Activated CD4-positive, alpha-beta memory T cell treated with anti-CD3 and anti-CD28 coated beads, Interleukin-2, amount 10 ng/mL, durations not matched to agents 7 days and 5 days (primary cell): Measurements from ENCODE around the gene GRID2IP. TPM values are rescaled to one million over a fixed set of nuclear protein-coding genes. Genes with fewer than 3 reads are reported as not detected.
A peak's percentile ranks its signal among the peaks of the same experiment; 100 is the strongest.

Source experiments
- CTCF ChIA-PET: fragments of 350-600 bp; sonication (Branson Sonifier 250); formaldehyde crosslinking; loops from one replicate; lab custom pipeline; 2021; ENCODE audit warnings: antibody characterized with exemption, inconsistent platforms; lab: Charles Lee
- POLR2A ChIA-PET: fragments of 350-600 bp; sonication (Branson Sonifier 250); formaldehyde crosslinking; loops from one replicate; lab custom pipeline; 2021; ENCODE audit warnings: antibody characterized with exemption; lab: Charles Lee
- DNase-seq: peaks from one replicate; pipeline ENCODE4 v3.0.0-alpha.2; 2020
- H3K27ac Mint-ChIP-seq: one replicate; pipeline ENCODE4 v1.8.0; 2021; ENCODE audit warnings: mild to moderate bottlenecking, mixed read lengths
- H3K27me3 Mint-ChIP-seq: one replicate; pipeline ENCODE4 v1.8.0; 2021; ENCODE audit warnings: mixed read lengths
- H3K36me3 Mint-ChIP-seq: one replicate; pipeline ENCODE4 v1.8.0; 2021; ENCODE audit warnings: low read depth, mixed read lengths
- H3K4me1 Mint-ChIP-seq: one replicate; pipeline ENCODE4 v1.8.0; 2021; ENCODE audit warnings: mixed read lengths
- H3K4me3 Mint-ChIP-seq: one replicate; pipeline ENCODE4 v1.8.0; 2021; ENCODE audit warnings: mild to moderate bottlenecking, mixed read lengths
- H3K9me3 Mint-ChIP-seq: one replicate; pipeline ENCODE4 v1.8.0; 2021; ENCODE audit warnings: mixed read lengths
- total RNA-seq, 2 experiments: library from RNA; stranded (reverse); gene quantifications; one replicate each; pipeline ENCODE4 v1.2.3, GENCODE V29; 2021

The GRID2IP gene
- total RNA-seq, 2 experiments from 2014 or later = 0.15 to 0.28 TPM

DNA sequence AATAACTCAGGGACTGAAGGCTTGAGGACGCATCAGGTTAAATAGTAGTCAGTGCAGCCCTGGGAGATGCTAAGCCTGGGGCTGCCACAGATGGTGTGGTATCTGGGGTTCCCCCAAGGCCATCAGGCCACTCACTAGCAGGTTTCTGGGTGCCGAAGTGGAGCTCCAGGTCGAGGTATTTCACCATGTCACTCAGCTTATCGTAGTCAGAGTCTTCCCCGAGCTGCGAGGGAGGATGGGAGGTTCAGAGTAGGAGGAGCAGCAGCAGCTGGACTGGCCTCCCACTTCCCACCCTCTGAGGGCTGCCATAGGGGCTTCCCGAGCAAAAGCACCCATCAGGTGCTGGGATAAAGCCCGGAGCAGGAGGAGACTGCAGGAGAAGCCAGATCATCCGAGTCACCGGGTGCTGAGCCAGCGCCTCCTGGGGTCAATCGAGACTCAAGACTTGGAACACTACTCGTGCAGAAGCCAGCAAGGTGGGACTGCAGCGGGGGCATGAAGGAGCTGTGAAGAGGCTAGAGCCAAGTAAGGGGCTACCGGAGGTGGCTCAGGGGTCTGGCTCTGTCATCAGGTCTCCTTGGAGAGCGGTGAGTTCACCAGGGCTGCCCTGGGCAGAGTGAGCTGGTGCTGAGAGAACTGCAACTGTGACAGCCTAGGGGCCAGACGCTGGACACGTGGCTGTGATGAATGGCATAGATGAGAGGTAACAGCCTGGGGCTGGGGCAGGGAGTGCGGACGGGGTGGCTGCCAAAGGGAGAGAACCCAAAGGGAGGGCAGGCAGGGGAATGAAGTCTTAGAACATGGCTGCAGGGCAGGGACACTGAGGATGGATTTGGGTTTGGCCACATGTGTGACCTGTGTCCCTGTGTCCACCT, 45.3 kb downstream of the GRID2IP start:
- POLR2A ChIA-PET = no interaction called here
- no peaks in the 10 kb centered on the region for H3K9me3 Mint-ChIP-seq
- no peaks in the 10 kb centered on the region for H3K36me3 Mint-ChIP-seq
- H3K4me1 Mint-ChIP-seq = peaks cover 4% of the 10 kb centered on the region
- H3K27ac Mint-ChIP-seq = no peak overlapping the region
- H3K27me3 Mint-ChIP-seq = peaks cover 3% of the 10 kb centered on the region
- CTCF ChIA-PET = interaction anchor here (1.2 kb wide), 1 partner anchor 29 kb away, joined by 3 read pairs; no protein-coding TSS in a partner anchor
- H3K4me3 Mint-ChIP-seq = no peak overlapping the region
- no peak for DNase-seq

DNA sequence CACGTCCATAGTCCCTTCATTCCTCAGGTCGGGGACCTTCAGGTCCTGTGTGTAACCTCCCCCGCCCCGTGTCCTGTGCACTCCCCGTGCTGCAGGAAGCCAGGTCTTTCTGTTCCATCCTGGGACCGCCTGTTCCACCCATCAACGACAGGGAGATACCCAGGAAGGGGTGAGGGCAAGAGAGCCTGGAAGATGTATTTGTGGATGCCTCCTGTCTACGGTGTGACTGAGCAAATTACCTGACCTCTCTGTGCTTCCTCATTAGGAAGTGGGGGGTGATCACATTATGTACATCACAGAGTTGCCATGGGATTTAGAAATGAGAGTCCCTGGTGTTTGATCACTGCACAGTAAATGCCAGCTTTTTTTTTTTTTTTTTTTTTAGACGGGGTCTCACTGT, 46.3 kb downstream of the GRID2IP start:
- peaks cover 3% of the 10 kb centered on the region for H3K27me3 Mint-ChIP-seq
- no peak for DNase-seq
- no peaks in the 10 kb centered on the region for H3K9me3 Mint-ChIP-seq
- H3K4me3 Mint-ChIP-seq = peak overlapping the region; percentile 92
- H3K4me1 Mint-ChIP-seq = peaks cover 4% of the 10 kb centered on the region
- H3K36me3 Mint-ChIP-seq = no peaks in the 10 kb centered on the region
- peak overlapping the region; percentile 87 for H3K27ac Mint-ChIP-seq
- POLR2A ChIA-PET = interaction anchor here (0.6 kb wide), 1 partner anchor 56 kb away, joined by 3 read pairs; no protein-coding TSS in a partner anchor
- CTCF ChIA-PET = interaction anchor here (1.2 kb wide), 1 partner anchor 29 kb away, joined by 3 read pairs; no protein-coding TSS in a partner anchor

DNA sequence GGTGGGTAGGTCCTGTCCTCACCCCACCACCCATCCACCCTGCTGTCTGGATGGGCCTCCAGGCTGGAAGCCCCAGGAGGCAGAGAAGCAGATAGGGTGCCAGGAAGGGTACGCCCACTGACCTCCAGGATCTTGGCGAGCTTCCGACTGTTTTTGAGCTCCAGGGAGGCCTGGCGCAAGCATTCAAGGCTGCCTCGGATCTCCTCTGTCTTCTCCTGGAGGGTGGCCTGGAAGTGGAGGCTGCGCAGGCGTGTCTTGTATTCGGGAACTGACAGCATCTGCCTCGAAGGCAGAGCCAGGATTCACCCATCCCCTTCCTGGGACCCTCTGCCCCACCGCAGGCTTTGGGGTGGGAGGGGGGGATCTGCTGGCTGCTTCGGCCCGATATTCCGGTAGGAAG, 48.4 kb downstream of the GRID2IP start:
- Mint-ChIP-seq H3K9me3 (no peaks in the 10 kb centered on the region), H3K27me3 (peaks cover 3% of the 10 kb centered on the region), H3K27ac (no peak overlapping the region), H3K36me3 (no peaks in the 10 kb centered on the region), H3K4me3 (peak overlapping the region; percentile 7), H3K4me1 (peaks cover 4% of the 10 kb centered on the region)
- CTCF ChIA-PET = no interaction called here
- no peak for DNase-seq
- POLR2A ChIA-PET = no interaction called here

DNA sequence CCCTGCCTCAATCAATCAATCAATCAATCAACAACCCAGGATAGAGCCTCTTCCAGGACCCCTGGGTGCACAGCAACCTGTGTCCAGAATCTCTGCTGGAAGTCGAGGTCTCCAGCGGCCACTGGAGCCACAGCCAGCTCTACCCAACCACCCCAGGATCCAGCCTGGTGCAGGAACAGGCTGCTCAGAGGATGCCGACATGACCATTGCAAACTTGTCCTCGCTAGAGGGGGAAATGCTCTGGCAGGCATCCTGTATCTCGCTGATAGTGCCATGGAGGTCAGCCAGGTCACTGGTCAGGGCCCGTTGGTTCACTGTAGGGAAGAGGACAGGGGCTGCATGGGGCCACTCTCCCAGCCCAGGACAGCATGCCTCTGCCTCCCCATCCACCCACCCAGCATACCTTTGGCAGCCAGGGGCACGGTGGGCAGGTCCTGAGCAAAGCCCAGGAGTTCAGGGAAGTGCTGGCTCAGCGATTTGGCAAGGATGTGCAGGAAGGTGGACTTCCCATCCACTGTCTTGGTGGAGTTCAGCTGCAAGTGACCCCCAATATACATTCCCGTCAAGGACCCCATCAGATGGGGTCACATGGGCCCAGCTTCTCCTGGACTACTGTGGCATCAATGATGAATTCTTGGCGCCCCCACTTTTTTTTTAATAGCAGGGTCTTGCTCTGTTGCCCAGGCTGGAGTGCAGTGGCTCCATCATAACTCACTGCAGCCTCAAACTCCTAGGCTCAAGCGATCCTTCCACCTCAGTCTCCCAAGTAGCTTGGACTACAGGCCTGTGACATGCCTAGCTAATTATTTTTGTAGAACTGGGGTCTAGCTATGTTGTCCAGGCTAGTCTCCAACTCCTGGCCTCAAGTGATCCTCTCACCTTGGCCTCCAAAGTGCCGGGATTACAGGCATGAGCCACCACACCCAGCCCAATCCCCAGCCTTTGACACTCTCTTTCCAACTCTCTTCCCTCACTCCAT, 49.4 kb downstream of the GRID2IP start:
- ChIA-PET POLR2A (no interaction called here), CTCF (no interaction called here)
- no peak for DNase-seq

DNA sequence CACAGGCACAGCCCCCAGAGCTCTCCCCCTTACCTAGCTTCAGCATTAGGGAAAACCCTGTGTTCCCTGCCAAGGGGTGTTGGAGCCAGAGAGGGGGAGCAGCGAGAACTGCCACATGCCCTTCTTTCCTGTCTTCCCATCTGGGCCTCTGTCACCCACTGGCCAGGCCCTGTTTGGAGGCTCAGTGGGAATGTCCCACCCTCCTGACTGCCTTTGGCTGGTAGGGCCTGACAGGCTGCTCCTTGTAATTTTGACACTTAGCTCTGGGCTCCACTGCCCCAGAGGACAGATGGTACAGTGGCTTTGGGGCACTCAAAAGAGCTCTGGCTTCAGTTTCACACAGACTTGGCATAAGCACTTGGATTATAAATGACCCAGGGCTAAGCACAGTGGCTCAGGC, 50.6 kb downstream of the GRID2IP start:
- ChIA-PET POLR2A (no interaction called here), CTCF (no interaction called here)
- H3K27me3 Mint-ChIP-seq = no peaks in the 10 kb centered on the region
- no peak overlapping the region for H3K27ac Mint-ChIP-seq
- H3K4me1 Mint-ChIP-seq = peaks cover 4% of the 10 kb centered on the region
- H3K9me3 Mint-ChIP-seq = no peaks in the 10 kb centered on the region
- H3K4me3 Mint-ChIP-seq = no peak overlapping the region
- no peaks in the 10 kb centered on the region for H3K36me3 Mint-ChIP-seq
- no peak for DNase-seq

More for the DNA sequence above, 49.4 kb downstream of the GRID2IP start:
- Mint-ChIP-seq H3K27ac (no peak overlapping the region), H3K4me1 (peaks cover 4% of the 10 kb centered on the region), H3K27me3 (peaks cover 3% of the 10 kb centered on the region), H3K4me3 (no peak overlapping the region), H3K36me3 (no peaks in the 10 kb centered on the region), H3K9me3 (no peaks in the 10 kb centered on the region)

DNA sequence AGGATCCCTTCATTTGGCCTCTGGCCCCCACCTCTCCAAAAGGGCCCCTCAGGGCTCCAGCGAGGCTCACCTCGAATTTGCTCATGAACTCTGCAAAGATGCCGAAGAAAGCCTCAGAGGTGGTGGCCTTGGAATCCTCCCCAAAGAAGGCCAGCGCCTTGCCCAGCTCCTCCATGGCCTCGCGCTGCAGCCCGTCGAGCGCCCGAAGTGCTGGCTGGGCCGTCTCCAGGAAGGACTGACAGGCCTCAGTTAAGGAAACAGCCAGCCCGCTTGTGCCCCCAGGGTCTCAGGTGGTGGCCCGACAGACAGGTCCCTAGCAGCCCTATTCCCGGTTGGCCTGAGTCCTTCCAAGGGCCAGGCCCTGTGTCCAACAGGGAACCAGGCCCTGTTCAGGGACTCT, 53.3 kb downstream of the GRID2IP start:
- ChIA-PET POLR2A (no interaction called here), CTCF (no interaction called here)
- Mint-ChIP-seq H3K27me3 (no peaks in the 10 kb centered on the region), H3K4me1 (no peaks in the 10 kb centered on the region), H3K27ac (no peak overlapping the region), H3K4me3 (no peak overlapping the region), H3K9me3 (no peaks in the 10 kb centered on the region), H3K36me3 (no peaks in the 10 kb centered on the region)
- DNase-seq = no peak

DNA sequence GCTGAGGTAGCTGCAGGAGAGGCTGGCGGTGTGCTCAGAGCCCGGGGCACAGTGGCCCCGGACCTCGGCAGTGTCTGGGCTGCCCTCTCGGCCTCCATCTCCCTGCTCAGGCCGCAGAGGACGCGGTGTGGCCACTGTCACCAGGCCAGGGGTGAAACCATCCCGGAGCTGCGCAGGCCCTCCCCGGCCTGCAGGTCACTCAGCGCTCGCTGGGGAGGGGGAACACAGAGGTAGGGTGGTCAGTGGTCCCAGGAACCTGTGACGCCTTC, 53.7 kb downstream of the GRID2IP start:
- CTCF ChIA-PET = no interaction called here
- no peaks in the 10 kb centered on the region for H3K27me3 Mint-ChIP-seq
- no peaks in the 10 kb centered on the region for H3K4me1 Mint-ChIP-seq
- H3K36me3 Mint-ChIP-seq = no peaks in the 10 kb centered on the region
- POLR2A ChIA-PET = no interaction called here
- no peaks in the 10 kb centered on the region for H3K9me3 Mint-ChIP-seq
- no peak overlapping the region for H3K27ac Mint-ChIP-seq
- no peak overlapping the region for H3K4me3 Mint-ChIP-seq
- no peak for DNase-seq

DNA sequence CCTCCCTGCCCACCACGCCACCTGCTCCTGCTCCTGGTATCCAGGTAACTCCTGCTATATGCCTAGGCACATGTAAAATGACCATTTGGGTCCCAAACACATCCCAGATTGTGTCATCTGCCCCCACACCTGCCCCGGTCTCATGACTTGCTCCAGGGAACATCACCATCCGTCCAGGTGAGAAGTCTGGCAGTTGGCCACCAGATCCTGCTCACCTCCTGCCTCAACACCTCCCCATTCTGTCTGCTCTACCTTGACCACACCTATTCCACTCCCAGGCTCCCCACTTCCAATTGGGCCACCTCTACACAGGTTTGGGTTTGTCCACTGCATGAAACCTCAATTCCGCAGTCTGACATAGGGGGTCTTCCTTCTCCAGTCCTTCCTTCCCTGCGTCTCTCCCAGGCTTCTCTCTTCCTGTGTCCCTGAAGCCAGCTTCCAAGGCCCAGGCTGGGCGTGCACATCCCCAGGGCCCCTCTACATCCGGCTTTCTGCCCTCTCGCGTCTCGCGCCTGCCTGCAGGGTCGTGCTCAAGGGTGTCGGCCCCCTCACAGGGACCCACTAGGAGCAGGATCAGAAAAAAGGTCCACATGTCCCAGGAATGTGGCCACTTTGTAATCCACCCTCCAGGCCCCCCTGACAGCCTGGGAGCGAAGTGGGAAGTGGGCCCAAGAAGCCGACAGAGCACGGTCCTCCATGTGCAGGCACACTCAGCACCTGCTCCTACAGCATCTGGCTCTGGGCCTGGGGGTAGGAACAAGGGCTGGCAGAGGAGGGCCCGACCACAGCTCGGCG, 54.2 kb downstream of the GRID2IP start:
- Mint-ChIP-seq H3K4me3 (no peak overlapping the region), H3K27me3 (no peaks in the 10 kb centered on the region), H3K4me1 (no peaks in the 10 kb centered on the region), H3K9me3 (no peaks in the 10 kb centered on the region), H3K27ac (no peak overlapping the region), H3K36me3 (no peaks in the 10 kb centered on the region)
- CTCF ChIA-PET = interaction anchor here (1.8 kb wide), 1 partner anchor 19 kb away, joined by 6 read pairs; no protein-coding TSS in a partner anchor
- POLR2A ChIA-PET = no interaction called here
- DNase-seq = no peak

DNA sequence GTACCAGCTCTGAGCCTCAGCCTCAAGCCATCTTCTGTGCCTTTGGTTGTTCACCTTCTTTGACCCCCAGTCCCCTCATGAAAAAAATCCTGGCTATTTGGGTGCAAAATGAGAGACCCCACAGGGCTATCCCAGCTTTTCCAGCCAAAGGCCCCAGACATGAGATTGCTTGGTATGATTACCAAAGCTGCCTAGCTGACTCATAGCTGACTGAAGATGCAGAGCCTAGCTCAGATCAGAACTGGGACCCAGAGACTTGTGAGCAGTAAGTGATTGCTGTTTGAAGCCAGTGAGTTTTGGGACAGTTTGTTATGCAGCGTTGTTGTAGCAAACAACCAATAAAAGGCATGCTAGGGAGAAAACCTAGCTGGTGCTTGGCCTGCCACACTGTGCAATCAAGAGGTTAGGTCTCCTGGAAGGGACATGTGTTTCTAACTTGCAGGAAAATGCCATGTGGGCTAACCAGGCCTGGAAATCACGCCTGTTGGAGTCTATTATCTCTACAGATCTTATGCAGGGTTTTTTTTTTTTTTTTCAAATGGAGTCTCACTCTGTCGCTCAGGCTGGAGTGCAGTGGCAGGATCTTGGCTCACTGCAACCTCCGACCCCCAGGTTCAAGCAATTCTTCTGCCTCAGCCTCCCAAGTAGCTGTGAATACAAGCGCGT, 55.5 kb downstream of the GRID2IP start:
- ChIA-PET POLR2A (no interaction called here), CTCF (interaction anchor here (1.8 kb wide), 1 partner anchor 20 kb away, joined by 6 read pairs; no protein-coding TSS in a partner anchor)
- Mint-ChIP-seq H3K27me3 (peaks cover 6% of the 10 kb centered on the region), H3K4me1 (no peaks in the 10 kb centered on the region), H3K36me3 (no peaks in the 10 kb centered on the region), H3K4me3 (no peak overlapping the region), H3K9me3 (no peaks in the 10 kb centered on the region), H3K27ac (no peak overlapping the region)
- DNase-seq = no peak

DNA sequence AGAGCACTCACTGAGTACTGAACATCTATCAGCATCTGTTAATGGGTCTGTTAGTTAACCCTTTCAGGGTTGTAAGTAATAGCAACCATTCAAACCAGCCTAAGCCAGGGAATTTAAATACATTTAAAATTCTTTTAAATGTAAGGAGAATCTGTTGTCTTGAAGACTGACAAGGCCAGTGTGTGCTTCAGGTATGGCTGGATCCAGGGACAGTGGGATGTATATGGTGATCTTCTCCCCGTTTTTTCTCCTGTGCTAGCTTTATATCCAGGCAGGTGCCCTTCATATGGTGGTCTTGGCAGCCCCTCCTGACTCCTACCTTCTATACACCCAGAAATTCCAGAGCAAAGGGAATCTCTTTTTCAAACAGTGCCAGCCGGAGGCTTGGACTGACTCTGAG, 56.9 kb downstream of the GRID2IP start:
- no peak overlapping the region for H3K27ac Mint-ChIP-seq
- peaks cover 7% of the 10 kb centered on the region for H3K27me3 Mint-ChIP-seq
- DNase-seq = no peak
- H3K36me3 Mint-ChIP-seq = no peaks in the 10 kb centered on the region
- no peak overlapping the region for H3K4me3 Mint-ChIP-seq
- CTCF ChIA-PET = no interaction called here
- H3K9me3 Mint-ChIP-seq = peaks cover 2% of the 10 kb centered on the region
- POLR2A ChIA-PET = no interaction called here
- no peaks in the 10 kb centered on the region for H3K4me1 Mint-ChIP-seq

DNA sequence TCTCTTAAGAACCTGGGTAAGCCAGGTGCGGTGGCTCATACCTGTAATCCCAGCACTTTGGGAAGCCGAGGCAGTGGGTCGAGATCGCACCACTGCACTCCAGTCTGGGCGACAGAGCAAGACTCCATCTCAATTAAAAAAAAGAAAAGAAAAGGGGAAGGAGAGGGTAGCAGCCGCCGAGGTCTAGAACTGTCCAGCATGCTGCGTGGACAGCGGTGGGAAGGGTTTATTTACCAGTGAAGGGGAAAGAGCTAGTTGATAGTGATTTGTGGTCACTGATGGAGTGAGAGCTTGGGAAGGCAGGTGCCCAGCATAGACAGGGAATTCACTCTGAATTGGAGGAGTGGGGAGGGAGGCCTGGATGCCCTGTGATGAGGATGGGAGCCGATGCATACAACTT, 60.1 kb downstream of the GRID2IP start:
- Mint-ChIP-seq H3K4me3 (no peak overlapping the region), H3K27ac (no peak overlapping the region), H3K9me3 (peaks cover 2% of the 10 kb centered on the region), H3K4me1 (no peaks in the 10 kb centered on the region), H3K36me3 (no peaks in the 10 kb centered on the region), H3K27me3 (peaks cover 7% of the 10 kb centered on the region)
- POLR2A ChIA-PET = no interaction called here
- CTCF ChIA-PET = no interaction called here
- DNase-seq = no peak

DNA sequence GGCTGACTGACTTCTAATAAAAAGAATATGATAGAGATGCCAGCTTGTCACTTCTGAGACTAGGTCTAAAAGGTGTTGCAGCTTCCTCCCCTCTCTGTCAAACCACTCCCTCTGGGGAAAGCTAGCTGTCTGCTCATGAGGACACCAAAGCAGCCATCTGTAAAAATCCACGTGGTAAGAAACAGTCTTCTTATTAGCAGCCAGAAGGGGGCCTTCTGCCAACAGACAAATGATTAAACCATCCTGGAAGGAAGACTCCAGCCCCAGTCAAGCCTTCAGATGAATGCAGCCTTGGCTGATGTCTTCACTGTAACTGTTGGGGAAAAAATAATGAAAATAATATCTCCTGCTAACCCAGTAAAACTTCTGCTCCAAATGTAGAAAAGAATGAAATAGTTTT, 61.6 kb downstream of the GRID2IP start:
- ChIA-PET POLR2A (no interaction called here), CTCF (interaction anchor here (0.9 kb wide), 1 partner anchor 9 kb away, joined by 3 read pairs; no protein-coding TSS in a partner anchor)
- H3K36me3 Mint-ChIP-seq = no peaks in the 10 kb centered on the region
- H3K4me1 Mint-ChIP-seq = peaks cover 3% of the 10 kb centered on the region
- no peak overlapping the region for H3K27ac Mint-ChIP-seq
- no peak for DNase-seq
- peaks cover 7% of the 10 kb centered on the region for H3K27me3 Mint-ChIP-seq
- H3K4me3 Mint-ChIP-seq = no peak overlapping the region
- peaks cover 2% of the 10 kb centered on the region for H3K9me3 Mint-ChIP-seq
